Astrocyte (in vitro differentiated cells and primary cell): ENCODE results near the gene FUOM. TPM values are rescaled to one million over a fixed set of nuclear protein-coding genes. Genes with fewer than 3 reads are reported as not detected.

Experiments used
- DNase-seq: peaks from one replicate; pipeline ENCODE4 v3.0.0-alpha.2; 2010; ENCODE audit warnings: low read depth
- FAIRE-seq: peaks from 2 replicates; lab custom pipeline; 2011; peaks lifted over from hg19 to GRCh38; lab: Jason Lieb, UNC
- H2AFZ ChIP-seq: 2 replicates; pipeline ENCODE4 v1.6.0; 2012; ENCODE audit warnings: low read depth, low read length, inconsistent platforms
- H3K27ac ChIP-seq: 2 replicates; pipeline ENCODE4 v1.5.1; 2011; ENCODE audit warnings: low read depth, low read length, inconsistent platforms
- H3K27me3 ChIP-seq: 2 replicates; pipeline ENCODE4 v1.6.0; 2011; ENCODE audit warnings: low read length, inconsistent platforms; ENCODE audit not compliant: insufficient read depth
- H3K36me3 ChIP-seq: 2 replicates; pipeline ENCODE4 v1.5.1; 2011; ENCODE audit warnings: low read length, inconsistent platforms; ENCODE audit not compliant: insufficient read depth
- H3K4me1 ChIP-seq: 2 replicates; pipeline ENCODE4 v1.5.1; 2011; ENCODE audit warnings: low read length, inconsistent platforms; ENCODE audit not compliant: insufficient read depth
- H3K4me2 ChIP-seq: 2 replicates; pipeline ENCODE4 v1.6.0; 2012; ENCODE audit warnings: low read length, inconsistent platforms
- H3K4me3 ChIP-seq: 2 replicates; pipeline ENCODE4 v1.5.1; 2011; ENCODE audit warnings: low read depth, mild to moderate bottlenecking, low read length, inconsistent platforms; ENCODE audit not compliant: insufficient read depth
- H3K79me2 ChIP-seq: 2 replicates; pipeline ENCODE4 v1.6.0; 2012; ENCODE audit warnings: mild to moderate bottlenecking, low read length, inconsistent platforms; ENCODE audit not compliant: insufficient read depth
- H3K9ac ChIP-seq: 2 replicates; pipeline ENCODE4 v1.6.0; 2012; ENCODE audit warnings: mild to moderate bottlenecking, low read length, inconsistent platforms
- H3K9me3 ChIP-seq: 2 replicates; pipeline ENCODE4 v1.5.1; 2012; ENCODE audit warnings: low read depth, mild to moderate bottlenecking, low read length, inconsistent platforms; ENCODE audit not compliant: insufficient read depth
- H4K20me1 ChIP-seq: 2 replicates; pipeline ENCODE4 v1.6.0; 2012; ENCODE audit warnings: low read length, inconsistent platforms; ENCODE audit not compliant: insufficient read depth
- H3K27ac Mint-ChIP-seq: one replicate; pipeline ENCODE4 v1.8.0; 2021; ENCODE audit warnings: mild to moderate bottlenecking, mixed read lengths; ENCODE audit not compliant: unreplicated experiment
- H3K27me3 Mint-ChIP-seq: one replicate; pipeline ENCODE4 v1.8.0; 2021; ENCODE audit warnings: low read depth, mixed read lengths; ENCODE audit not compliant: unreplicated experiment
- H3K36me3 Mint-ChIP-seq: one replicate; pipeline ENCODE4 v1.8.0; 2021; ENCODE audit warnings: low read depth, mixed read lengths; ENCODE audit not compliant: unreplicated experiment
- H3K4me1 Mint-ChIP-seq: one replicate; pipeline ENCODE4 v1.8.0; 2021; ENCODE audit warnings: low read depth, mixed read lengths; ENCODE audit not compliant: unreplicated experiment
- H3K4me3 Mint-ChIP-seq: one replicate; pipeline ENCODE4 v1.8.0; 2021; ENCODE audit warnings: mild to moderate bottlenecking, moderate library complexity, mixed read lengths; ENCODE audit not compliant: unreplicated experiment
- H3K9me3 Mint-ChIP-seq: one replicate; pipeline ENCODE4 v1.8.0; 2021; ENCODE audit warnings: mild to moderate bottlenecking, mixed read lengths; ENCODE audit not compliant: unreplicated experiment
- EZH2 ChIP-seq: IDR thresholded peaks from 2 replicates; pipeline ENCODE4 v1.6.1; 2012; ENCODE audit warnings: mild to moderate bottlenecking, low read length, inconsistent platforms; ENCODE audit not compliant: insufficient read depth
- total RNA-seq: library from RNA; stranded (reverse); gene quantifications from 2 replicates; pipeline ENCODE4 v1.2.1, GENCODE V29; 2021
- TF ChIP-seq, protein P1 (sequence below): IDR thresholded peaks from 2 replicates; pipeline ENCODE4 v1.5.1; 2011; ENCODE audit warnings: low read depth, mild to moderate bottlenecking, inconsistent platforms, low read length, moderate library complexity; ENCODE audit not compliant: insufficient read depth

The FUOM gene
- total RNA-seq, 1 donor from 2014 or later, result 28.8 TPM

DNA sequence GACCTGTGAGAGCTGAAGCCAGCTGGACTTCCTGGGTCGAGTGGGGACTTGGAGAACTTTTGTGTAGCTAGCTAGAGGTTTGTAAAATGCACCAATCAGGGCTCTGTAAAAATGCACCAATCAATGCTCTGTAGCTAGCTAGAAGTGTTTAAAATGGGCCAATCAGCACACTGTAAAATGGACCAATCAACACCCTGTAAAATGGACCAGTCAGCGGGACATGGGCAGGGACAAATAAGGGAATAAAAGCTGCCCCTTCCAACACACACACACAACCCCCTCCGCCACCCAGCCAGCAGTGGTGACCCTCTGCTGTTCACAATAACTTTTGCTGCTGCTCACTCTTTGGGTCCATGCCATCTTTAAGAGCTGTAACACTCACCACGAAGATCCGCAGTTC lies 42.0 kb downstream of the FUOM start:
- H2AFZ ChIP-seq, result no peak overlapping the region
- no peak overlapping the region for H3K4me3 ChIP-seq
- H3K9ac ChIP-seq, result no peak overlapping the region
- H3K9me3 Mint-ChIP-seq, result no peaks in the 10 kb centered on the region
- H3K4me2 ChIP-seq, result no peak overlapping the region
- DNase-seq (no peak), FAIRE-seq (no peak)
- H3K27me3 ChIP-seq, result no peaks in the 10 kb centered on the region
- H4K20me1 ChIP-seq, result peaks cover 3% of the 10 kb centered on the region
- H3K27me3 Mint-ChIP-seq, result peaks cover 10% of the 10 kb centered on the region
- no peak for TF ChIP-seq EZH2
- TF ChIP-seq, protein P1, sequence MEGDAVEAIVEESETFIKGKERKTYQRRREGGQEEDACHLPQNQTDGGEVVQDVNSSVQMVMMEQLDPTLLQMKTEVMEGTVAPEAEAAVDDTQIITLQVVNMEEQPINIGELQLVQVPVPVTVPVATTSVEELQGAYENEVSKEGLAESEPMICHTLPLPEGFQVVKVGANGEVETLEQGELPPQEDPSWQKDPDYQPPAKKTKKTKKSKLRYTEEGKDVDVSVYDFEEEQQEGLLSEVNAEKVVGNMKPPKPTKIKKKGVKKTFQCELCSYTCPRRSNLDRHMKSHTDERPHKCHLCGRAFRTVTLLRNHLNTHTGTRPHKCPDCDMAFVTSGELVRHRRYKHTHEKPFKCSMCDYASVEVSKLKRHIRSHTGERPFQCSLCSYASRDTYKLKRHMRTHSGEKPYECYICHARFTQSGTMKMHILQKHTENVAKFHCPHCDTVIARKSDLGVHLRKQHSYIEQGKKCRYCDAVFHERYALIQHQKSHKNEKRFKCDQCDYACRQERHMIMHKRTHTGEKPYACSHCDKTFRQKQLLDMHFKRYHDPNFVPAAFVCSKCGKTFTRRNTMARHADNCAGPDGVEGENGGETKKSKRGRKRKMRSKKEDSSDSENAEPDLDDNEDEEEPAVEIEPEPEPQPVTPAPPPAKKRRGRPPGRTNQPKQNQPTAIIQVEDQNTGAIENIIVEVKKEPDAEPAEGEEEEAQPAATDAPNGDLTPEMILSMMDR, result no peak
- no peak overlapping the region for H3K27ac Mint-ChIP-seq
- H3K79me2 ChIP-seq, result no peaks in the 10 kb centered on the region
- H3K4me1 ChIP-seq, result no peaks in the 10 kb centered on the region
- H3K4me3 Mint-ChIP-seq, result no peak overlapping the region
- H3K9me3 ChIP-seq, result no peaks in the 10 kb centered on the region
- H3K27ac ChIP-seq, result no peak overlapping the region
- H3K4me1 Mint-ChIP-seq, result no peaks in the 10 kb centered on the region
- H3K36me3 ChIP-seq, result no peaks in the 10 kb centered on the region
- H3K36me3 Mint-ChIP-seq, result no peaks in the 10 kb centered on the region

DNA sequence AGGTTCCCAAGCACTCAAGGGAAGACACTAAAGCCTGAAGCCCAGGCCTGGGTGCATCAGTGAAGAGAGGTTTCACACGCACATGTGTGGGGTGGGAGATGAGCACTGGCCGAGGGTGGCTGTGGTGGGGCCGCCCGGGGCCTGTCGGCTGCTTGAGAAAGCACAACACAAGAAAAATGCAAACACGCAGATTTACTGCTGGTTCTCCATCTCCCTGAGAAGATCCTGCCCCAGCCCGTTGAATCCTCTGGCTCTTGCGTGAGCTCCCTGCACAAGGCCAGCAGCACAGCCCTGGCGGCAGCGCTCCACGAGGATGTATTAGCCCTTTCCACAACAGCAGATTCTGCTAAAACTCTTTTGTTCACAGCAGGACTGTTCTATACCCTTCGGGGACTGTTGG lies 42.9 kb downstream of the FUOM start:
- FAIRE-seq, result no peak

DNA sequence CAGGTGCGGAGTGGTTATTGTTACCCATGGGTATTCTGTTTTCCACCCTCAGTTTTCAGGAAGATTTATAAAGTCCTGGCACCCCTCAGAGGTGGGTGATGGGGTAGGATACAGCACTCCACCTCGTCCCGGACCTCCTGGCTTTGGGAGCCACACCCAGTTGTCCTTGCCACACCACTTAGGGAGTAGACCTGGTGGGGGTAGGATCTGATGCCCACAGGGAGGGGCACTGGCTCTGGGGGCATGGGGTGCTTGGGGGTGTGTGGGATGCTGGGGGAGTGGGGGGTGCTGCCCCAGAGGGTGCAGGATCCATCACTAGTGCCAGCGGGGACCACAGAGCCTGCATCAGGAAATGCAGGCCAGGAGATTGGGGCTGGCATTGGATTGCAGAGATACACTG lies 44.6 kb downstream of the FUOM start:
- no peak overlapping the region for H3K9ac ChIP-seq
- no peak overlapping the region for H3K4me3 ChIP-seq
- DNase-seq (no peak), FAIRE-seq (no peak)
- no peaks in the 10 kb centered on the region for H3K9me3 ChIP-seq
- no peak for TF ChIP-seq EZH2
- TF ChIP-seq, protein P1, result no peak
- H3K4me2 ChIP-seq, result no peak overlapping the region
- no peaks in the 10 kb centered on the region for H3K4me1 Mint-ChIP-seq
- no peak overlapping the region for H2AFZ ChIP-seq
- peaks cover 5% of the 10 kb centered on the region for H3K4me1 ChIP-seq
- H3K27me3 ChIP-seq, result no peaks in the 10 kb centered on the region
- peaks cover 12% of the 10 kb centered on the region for H4K20me1 ChIP-seq
- H3K27ac Mint-ChIP-seq, result no peak overlapping the region
- no peaks in the 10 kb centered on the region for H3K9me3 Mint-ChIP-seq
- no peaks in the 10 kb centered on the region for H3K27me3 Mint-ChIP-seq
- no peaks in the 10 kb centered on the region for H3K36me3 ChIP-seq
- H3K36me3 Mint-ChIP-seq, result peaks cover 3% of the 10 kb centered on the region
- peaks cover 4% of the 10 kb centered on the region for H3K79me2 ChIP-seq
- H3K4me3 Mint-ChIP-seq, result no peak overlapping the region
- H3K27ac ChIP-seq, result no peak overlapping the region

More for the DNA sequence above, 42.9 kb downstream of the FUOM start:
- Mint-ChIP-seq H3K27ac (no peak overlapping the region), H3K36me3 (peaks cover 3% of the 10 kb centered on the region), H3K27me3 (peaks cover 6% of the 10 kb centered on the region), H3K9me3 (no peaks in the 10 kb centered on the region), H3K4me1 (no peaks in the 10 kb centered on the region), H3K4me3 (no peak overlapping the region)
- H3K27me3 ChIP-seq, result no peaks in the 10 kb centered on the region
- H3K4me2 ChIP-seq, result no peak overlapping the region
- H3K9ac ChIP-seq, result no peak overlapping the region
- H3K4me1 ChIP-seq, result no peaks in the 10 kb centered on the region
- H3K79me2 ChIP-seq, result no peaks in the 10 kb centered on the region
- no peak overlapping the region for H3K4me3 ChIP-seq
- no peaks in the 10 kb centered on the region for H3K36me3 ChIP-seq
- peaks cover 7% of the 10 kb centered on the region for H4K20me1 ChIP-seq
- no peak for DNase-seq
- no peaks in the 10 kb centered on the region for H3K9me3 ChIP-seq
- H3K27ac ChIP-seq, result no peak overlapping the region
- TF ChIP-seq, protein P1, result no peak
- TF ChIP-seq EZH2, result no peak
- no peak overlapping the region for H2AFZ ChIP-seq
